GM18907 (cell line): ENCODE measurements around the gene COL21A1.

Source experiments
- ATAC-seq: cut with Tn5 transposase; IDR thresholded peaks from one replicate; pipeline ENCODE4 v1.9.1; 2021; ENCODE audit warnings: mild to moderate bottlenecking, moderate library complexity; ENCODE audit not compliant: unreplicated experiment

The COL21A1 gene

DNA sequence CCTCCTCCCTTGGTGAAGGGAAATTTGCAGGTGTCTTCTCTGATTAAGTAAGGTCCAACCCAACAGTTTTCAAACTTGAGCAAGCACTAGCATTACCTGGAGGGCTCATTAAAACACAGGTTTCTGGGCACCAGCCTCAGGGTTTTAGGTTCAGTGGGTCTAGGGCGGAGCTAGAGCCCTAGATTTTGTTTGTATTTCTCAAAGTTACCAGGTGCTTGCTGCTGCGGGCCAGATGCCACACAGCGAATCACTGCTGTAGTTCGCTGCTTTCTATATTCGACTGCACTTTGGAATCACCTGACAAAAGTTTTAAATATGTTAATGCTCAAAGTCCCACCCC is 869 bp downstream of the COL21A1 start:
- no peak for ATAC-seq

DNA sequence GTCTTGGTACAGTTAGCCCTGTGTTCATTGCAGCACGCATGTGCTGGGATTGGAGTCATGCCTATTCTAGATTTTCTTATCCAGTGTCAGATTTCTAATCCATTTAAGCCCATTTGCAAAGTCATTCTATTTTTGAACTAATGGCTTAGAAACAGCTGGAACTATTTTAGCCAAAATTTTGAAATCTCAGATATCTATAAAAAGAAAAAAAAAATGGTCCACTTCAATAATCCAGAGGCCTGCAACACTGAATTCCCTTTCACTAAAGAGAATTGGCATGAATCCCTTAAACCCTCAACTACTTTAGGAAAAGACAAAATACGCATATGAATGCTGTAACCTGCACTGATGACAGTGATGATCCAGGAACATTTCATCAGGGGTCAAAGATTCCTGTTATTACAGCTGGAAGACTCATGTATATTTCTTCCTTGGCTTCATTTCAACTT is 1.5 kb downstream of the COL21A1 start:
- no peak for ATAC-seq

DNA sequence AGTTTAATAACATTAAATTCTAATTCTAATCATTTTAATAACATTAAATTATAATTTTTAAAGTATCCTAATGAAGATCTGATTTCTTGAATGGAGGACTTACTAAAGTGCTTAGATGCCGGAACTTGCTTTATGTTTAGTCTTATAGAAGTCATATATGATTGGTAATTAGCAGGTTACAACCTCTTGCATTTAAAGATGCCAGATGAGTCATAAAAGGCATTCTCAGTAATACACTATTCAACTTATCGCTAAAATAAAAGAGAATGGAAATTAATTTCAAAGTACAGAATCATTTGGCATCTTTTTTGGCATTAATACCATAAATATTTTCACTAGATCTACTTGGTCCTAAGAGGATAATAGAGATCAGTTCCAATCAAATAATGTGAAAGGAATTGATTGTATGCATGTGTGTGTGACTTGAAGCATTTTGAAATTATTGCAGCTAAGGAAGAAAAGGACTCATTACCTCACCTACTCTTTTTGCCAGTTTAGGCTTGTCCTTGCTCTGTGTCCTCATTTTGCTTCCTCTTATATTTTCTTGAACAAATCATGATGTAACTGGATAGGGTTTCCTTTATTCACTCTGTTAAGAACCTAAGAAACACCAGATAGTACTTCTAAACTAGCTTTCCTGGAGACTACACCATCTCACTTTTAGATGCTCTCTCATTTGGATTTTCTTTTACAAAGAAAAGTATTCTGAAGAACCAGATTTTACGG is 2.7 kb downstream of the COL21A1 start:
- no peak for ATAC-seq

DNA sequence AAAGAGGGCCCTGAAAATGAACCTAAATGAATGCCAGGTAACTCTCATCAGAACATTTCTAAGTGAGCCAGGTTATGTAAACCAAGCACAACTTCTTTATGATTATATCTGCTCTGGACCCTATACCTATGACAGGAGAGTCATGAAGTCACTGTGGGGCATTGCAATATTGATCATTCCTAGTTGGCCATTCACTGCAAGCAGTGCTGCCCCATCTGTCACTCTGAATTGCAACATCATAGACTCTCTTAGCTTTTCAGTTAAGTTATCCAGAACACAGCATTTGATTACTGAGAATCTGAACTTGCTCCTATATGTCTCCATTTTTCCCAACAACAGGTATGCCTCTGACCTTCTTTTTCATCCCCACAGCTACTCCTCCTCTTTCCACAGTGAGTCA is 3.3 kb downstream of the COL21A1 start:
- no peak for ATAC-seq

DNA sequence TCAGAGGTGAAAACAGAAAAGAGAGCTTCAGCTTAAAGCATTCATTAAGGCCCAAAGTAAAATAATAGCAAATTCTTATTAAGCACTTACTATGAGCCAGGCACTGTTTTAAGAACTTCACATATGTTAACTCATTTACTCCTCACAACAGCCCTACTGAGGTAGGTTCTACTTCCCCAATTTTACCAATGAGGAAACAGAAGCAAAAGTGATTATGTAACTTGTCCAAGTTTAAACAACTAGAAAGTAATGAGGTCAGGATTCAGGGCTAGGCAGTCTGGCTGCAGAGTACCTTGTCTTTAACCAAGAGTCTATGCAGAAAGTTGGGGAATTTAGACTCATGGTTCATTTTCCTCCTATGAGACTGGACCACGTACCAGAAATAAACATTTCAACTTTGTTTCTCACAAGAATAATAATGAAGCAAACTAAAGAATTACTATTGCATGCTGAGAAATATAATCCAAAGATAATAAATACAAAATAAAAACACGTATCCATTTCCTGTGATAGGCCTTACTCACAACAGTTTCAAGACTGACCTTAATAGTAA is 3.8 kb downstream of the COL21A1 start:
- ATAC-seq: peak; percentile 58

DNA sequence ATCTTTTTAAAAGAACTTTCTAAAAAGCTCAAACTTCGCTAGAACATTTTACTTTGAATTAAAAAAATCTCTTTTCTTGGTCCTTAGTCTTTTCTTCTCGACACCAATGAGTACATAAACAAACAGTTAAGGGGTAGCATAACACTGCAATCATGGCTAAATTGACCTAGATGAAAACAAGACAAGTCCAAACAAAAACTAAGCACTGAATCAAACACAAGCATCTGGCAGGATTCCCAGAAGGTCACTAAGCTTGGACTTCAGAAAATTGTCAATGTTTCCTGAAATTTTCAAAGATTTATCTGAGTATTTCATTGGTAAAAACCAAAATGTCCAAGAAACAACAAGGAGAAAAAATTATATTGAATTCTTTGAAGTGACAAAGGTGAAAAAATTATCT is 5.0 kb downstream of the COL21A1 start:
- ATAC-seq: no peak

DNA sequence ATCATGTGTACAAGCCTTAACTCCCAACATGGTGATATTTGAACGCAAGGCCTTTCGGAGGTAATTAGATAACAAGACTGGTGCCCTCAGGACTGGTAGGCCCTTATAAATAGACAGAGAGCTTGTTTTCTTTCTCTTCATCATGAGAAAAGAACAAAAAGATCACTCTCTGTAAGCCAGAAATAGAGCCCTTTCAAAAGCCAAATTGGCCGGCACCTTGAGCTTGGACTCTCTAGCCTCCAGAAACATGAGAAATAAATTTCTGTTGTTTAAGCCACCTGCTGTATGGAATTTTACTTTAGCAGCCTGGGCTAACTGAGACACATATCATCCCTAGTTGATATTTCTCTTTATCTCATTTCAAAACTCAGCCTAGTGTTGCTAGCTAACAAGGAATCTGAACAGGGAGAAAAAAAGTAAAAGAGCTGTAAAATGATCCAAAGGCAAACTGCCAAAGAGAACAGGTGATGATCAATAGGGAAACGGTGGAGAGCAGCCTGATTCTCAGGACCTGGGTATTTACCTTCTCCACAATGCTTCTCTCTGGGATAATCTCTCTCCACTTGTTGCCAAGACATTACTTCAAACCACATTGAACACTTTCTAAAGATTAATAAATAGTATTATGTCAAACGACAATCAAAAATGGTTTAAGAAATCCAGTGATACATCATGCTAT is 6.1 kb downstream of the COL21A1 start:
- no peak for ATAC-seq

DNA sequence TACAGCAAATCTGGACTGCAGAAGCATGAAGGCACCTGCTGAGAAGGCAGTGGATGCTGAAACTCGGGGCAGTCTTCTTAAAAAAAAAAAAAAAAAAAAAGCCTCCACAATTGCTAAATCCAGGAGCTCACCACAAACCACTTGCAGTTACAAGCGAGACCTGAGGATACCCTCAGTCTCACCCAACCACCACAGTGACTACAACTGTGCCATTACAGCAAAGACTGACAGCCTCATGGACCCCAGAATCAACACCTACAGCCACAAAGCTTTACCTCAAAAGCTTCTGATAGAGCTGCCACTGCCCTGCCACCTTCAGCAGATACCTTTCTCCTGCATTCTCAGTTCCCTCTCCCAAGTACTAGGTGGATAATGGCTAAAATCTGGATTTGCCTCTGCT is 9.0 kb downstream of the COL21A1 start:
- no peak for ATAC-seq

DNA sequence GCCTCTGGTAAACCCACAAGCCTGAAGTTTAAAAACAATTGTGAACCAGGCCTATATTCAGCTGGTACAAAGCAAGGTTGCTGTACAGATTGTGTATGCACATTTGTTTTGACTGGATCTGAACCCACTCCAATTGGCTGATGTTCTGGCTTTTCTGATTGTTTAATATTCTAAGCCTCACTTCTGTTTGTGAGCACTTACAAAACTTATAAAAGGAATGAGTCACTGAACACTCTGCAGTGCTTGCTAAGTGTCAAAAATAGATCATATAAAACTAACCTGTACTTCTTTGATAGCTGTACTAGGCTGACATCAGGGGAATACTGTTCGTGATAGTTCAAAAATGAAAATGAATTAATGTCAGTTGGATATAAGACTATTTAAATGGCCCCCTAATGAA is 12.1 kb downstream of the COL21A1 start:
- ATAC-seq: no peak

DNA sequence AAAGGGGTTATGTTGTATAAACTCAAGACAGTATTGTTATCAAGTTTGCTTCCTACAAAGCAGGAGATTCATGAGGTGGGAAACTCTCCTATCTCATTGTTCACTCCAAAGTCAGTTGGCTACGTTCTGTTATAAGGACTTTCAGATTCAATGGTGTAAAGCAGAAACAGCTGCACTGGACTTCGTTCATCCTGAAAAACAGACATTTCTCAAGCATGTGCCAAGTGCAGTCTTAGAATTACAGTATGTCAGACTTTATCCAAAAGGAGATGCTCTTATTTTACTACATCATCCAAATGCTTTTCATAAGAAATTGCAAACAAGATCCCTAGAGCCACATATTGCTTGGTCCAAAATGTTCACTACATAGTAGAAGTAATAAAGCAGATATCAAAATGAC is 14.9 kb downstream of the COL21A1 start:
- ATAC-seq: no peak

DNA sequence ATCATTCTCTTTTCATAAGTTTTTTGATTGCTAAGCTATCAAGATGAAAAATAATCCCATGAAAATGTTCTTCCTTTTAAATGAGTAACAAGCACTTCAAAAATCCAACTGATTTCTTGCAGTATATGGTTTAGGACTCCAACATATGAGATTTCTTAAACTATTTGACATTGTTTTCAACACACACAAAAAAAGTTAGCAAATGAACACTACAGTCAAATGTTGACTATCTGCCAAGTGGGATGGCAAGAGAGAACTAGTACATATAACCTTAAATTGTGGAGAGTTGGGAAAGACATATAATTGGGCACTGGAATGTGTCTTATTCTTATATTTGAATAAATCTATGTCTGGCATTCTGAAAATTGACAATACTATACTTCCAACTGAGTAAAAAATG is 15.6 kb downstream of the COL21A1 start:
- ATAC-seq: no peak

DNA sequence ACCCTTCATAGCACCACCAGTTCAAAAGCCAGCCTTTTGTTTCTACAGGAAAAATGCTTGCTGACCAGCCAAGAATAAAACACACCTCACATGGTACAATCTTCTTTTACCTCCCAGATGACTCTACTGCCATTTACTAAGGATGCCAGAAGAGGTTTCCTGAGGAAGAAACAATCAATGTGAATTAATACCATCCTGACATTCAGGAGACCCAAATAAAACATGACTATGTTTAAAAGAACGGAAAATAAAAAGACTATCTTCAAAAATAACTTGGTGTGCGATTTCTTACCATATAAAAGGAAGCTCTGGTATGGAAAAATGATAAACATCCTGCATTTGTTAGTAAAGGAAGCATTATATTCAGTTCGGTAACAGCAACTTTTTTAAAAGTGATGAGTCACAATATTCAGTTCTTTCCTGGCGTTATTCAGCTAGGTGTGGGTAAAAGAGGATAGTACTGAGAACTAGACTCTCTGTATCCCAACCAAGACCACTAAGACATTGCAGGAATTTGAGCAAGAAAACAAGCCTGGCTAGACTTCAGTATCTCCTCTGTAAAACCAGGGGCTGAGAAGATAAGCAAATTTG is 16.3 kb downstream of the COL21A1 start:
- no peak for ATAC-seq

DNA sequence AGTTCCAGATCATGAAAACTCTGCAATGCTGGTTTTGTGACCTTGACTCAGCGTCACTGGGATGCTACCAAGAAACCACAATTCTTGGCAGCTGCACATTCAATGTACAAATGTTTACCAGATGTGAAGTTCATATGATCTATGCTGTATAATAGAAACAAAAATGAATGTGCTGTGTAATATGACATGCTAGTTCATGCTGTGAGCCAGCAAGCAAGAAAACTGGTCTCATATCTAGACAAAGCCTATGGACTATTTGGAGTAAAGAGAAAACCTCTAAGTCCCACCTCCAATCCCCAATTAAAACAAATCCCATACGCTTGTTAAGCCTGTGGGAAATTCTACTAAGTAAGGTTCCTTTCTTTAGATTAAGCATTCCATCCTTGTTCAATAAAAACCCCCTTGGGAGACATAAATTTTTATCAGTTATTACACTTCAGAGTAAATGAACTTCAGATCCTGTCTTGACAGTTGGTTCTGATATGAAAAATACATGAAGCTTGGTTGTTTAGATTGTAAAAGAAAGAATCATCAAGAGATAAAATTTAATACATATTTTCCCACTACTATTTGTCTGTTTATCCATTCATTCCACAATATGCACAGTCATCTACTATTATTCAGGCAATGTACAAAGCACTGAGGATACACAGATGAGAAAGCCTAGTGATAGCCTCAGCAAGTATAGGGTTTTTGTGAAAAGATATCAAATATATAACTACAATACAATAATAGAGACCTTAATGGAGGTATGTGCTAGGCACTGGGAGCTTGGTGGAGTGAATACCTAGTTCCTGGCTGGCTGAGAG is 20.1 kb downstream of the COL21A1 start:
- ATAC-seq: no peak

DNA sequence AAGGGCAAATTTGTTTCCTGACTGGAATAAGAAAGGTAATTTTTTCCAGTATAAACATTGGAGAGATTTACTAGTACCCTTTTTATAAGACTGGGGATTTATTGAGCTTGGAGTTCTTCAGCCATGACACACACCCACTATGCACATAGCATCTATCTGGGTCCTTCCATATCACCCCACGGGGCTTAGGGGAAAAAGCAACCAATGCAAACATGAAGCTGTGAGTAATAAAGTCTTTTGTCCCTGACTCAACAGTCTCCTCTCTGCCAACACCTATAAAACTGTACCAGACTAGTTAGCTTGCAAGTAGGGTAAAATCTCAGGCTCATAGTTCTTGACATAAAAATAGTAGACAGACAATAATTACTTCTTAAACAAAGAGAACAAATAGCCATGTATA is 23.4 kb downstream of the COL21A1 start:
- ATAC-seq: no peak

DNA sequence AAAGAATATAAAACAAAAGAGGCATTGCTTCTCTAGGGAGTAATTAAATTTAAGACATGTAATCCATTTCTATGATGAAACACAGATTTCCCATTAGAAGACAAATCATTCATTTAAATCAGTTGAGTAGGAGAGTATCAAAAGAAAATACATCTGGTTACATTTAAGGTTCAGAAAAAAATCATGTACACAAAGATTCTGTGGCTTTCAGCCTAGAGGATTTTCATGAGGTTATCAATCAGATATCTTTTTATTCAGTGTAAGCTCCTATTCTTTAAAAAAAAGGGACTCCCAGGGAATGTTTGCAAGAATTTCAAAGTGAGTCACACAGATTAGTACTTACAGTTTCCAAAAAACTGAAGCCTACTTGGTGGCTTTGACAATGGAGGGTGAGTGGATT is 24.9 kb downstream of the COL21A1 start:
- ATAC-seq: no peak

DNA sequence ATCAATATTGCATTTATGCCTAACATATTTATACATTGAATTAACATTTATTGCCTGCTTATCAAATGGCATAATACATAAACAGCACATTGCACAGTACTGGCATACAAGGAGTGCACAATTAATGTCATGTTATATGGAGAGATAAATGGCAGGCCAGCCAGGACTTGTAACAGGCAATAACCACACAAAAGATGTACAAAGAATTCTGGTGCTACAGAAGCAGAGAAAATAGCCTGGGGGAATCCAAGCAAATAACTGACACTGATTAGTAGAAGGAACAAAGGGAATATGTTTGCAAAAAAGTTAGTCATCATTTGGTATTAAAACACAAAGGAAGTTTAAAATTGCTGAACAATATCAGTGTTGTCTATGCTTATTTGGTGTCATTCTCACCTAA is 27.3 kb downstream of the COL21A1 start:
- no peak for ATAC-seq

DNA sequence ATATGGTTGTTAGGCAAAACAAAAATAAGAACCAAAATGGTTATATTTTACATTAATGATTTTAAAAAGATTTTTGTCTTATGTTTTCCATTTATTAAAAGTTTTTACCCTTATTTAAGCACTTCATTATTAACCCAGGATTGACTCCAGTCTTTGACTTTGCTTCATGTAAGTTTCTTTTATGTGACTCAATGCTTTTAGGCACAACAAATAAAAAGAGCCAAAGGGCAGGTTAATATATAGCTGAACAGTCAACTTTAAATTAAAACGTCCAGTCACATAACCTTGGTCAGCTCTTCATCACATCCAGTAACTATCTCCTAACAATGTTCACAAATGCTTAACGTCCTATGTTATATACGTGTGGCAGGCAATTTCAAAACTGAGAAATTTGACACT is 32.7 kb downstream of the COL21A1 start:
- ATAC-seq: no peak

DNA sequence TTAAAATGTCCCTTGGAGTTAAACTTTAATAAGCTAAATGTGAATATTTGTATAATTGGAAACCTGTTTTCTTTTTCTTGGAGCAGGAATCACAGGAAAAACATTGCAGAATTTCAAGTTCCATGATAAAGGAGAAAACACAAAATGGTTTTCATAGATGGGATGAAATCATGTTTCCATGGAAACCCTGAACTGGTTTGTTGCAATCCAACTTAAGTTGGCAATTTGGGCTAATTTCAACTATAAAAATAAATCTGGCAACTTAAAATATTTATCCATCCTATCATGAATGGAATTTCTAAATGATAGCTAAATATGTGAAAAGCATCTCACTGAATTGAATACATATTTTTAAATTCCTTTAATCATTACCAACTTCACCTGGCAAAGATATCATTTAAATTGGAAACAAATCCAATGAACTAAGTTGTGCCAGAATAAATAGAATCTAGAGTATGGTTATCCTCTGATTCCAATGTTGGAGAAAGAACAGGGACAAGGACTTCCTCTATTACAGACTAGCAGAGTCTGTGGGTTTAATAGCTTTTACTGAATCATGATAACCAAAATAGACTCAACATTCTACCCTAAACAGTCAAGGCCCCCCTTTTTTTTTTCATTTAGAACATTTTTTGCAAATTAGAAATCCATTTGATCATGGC is 33.2 kb downstream of the COL21A1 start:
- no peak for ATAC-seq

DNA sequence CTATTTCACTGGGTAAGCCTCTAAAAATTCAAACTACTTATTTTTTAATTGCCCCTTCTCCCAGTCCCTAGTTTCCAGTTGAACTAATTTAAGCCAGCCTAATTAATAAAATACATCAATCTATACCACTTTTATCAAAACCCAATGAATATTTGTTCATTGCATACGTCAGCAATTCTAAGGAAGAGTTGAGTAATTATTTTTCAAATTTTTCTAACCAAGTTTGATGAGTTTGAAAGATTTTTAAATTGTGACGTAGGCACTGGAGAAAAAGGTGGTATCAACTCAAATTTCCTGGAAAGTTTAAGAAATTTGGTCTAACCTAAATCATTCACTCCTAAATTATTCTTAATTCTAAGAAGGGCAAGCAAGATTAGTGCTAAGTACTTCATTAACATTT is 35.7 kb downstream of the COL21A1 start:
- ATAC-seq: no peak

DNA sequence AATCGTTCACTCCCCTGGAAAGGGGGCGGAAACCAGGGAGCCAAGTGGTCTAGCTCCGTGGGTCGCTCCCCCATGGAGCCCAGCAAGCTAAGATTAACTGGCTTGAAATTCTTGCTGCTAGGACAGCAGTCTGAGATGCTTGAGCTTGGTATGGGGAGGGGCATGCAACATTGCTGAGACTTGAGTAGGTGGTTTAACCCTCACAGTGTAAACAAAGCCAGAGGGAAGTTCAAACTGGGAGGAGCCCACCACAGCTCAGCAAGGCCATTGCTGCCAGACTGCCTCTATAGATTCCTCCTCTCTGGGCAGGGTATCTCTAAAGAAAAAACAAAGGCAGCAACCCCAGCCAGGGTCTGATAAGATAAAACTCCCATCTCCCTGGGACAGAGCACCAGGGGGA is 43.2 kb downstream of the COL21A1 start:
- ATAC-seq: no peak

DNA sequence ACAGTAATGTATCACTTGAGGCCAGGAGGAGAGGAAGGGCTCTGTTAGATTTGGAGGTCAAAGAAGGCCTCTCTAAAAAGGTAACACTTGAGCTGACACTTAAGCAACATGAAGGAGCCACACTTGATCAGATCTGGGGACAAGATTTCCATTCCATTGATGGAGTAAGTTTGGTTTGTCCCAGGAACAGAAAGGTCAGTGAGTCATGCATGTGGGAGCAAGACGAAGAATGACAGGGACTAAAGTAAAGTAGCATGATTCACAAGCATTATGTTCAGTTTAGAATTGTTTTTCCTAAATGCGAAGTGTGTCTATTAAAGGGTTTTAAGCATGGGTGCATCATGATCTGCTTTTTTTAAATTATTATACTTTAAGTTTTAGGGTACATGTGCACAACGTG is 47.4 kb downstream of the COL21A1 start:
- no peak for ATAC-seq
